Measurements from ENCODE around the gene A2ML1. TPM values are rescaled to one million over a fixed set of nuclear protein-coding genes. Genes with fewer than 3 reads are reported as not detected.

The A2ML1 gene
- not detected in 2 replicates for total RNA-seq

DNA sequence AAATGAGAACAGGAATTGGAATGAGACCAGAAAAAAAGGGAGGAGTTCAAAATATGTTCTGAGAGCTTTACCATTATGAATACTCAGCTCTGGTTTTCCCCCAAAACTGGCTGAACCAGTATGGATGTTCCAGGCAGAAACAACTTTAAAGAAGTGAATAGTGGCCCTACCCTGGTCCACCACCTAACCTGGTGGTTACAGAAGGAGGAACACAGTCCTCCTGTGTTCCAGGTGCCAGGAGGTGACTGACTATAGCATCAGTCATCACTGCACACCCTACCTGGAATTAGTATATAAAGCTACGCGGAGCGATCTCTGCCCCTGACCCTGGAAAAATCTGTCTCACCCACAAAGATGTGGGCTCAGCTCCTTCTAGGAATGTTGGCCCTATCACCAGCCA is at the start of gene A2ML1:
TSS of gene A2ML1 (plus strand) at position 324 of the 400 bp plus-strand sequence. CDS start at position 355, 31 bp downstream.

GRCh38 chr12:8914033-8914715 is 91.8 kb downstream of the A2ML1 start, which contains the start of gene PHC1:
TSS of gene PHC1 (plus strand) at chr12:8914509. CDS start at chr12:8917678, 3,169 bp downstream.

Other genes starting within 250 kb of the A2ML1 start
- not detected in 2 replicates for gene AICDA, start 209.8 kb upstream of the A2ML1 start, total RNA-seq
- 0.33 TPM in 1 of 2 replicates, not detected in the other for gene MFAP5, start 159.8 kb upstream of the A2ML1 start, total RNA-seq
- gene RIMKLB, start 124.6 kb upstream of the A2ML1 start, total RNA-seq: 49.3 and 90.5 TPM in 2 replicates
- 13.0 and 20.6 TPM in 2 replicates for gene PHC1, start 91.9 kb downstream of the A2ML1 start, total RNA-seq
- 91.1 and 118 TPM in 2 replicates for gene M6PR, start 127.0 kb downstream of the A2ML1 start, total RNA-seq
- 0.38 and 1.3 TPM in 2 replicates for gene KLRG1, start 166.9 kb downstream of the A2ML1 start, total RNA-seq